Tibial nerve (tissue), 4 donors: ENCODE data around the gene NPM1. TPM values are rescaled to one million over a fixed set of nuclear protein-coding genes. Genes with fewer than 3 reads are reported as not detected.
"Not testable (repeated sequence)": the region's sequence is repeated elsewhere in the genome, so short reads cannot be mapped to it uniquely, and the experiment has no call there.

Source experiments
- DNase-seq, 2 donors: peaks; one replicate each; pipeline ENCODE4 v3.0.0-alpha.2; 2019; ENCODE audit warnings: low spot score in 2 of 2
- H3K27ac ChIP-seq, 4 donors: fragments of 200-600 bp; sonication (generic) in 3 of 4; one replicate each; pipeline ENCODE4 v1.5.1; 2017 to 2019; ENCODE audit warnings: mild to moderate bottlenecking in 1 of 4
- H3K27me3 ChIP-seq, 2 donors: fragments of 200-600 bp; sonication (generic) in 1 of 2; one replicate each; pipeline versions ENCODE4 v1.5.1 to v1.6.0; 2017 to 2019
- H3K36me3 ChIP-seq, 3 donors: fragments of 200-600 bp; sonication (generic); one replicate each; pipeline ENCODE4 v1.5.1; 2018 to 2019
- H3K4me1 ChIP-seq, 4 donors: fragments of 200-600 bp; sonication (generic) in 3 of 4; one replicate each; pipeline ENCODE4 v1.5.1; 2017 to 2019
- H3K4me3 ChIP-seq, 4 donors: fragments of 200-600 bp; sonication (generic) in 3 of 4; one replicate each; pipeline ENCODE4 v1.5.1; 2017 to 2019; ENCODE audit warnings: mild to moderate bottlenecking in 1 of 4, moderate library complexity in 1 of 4
- H3K9me3 ChIP-seq, 4 donors: fragments of 200-600 bp; sonication (generic) in 3 of 4; one replicate each; pipeline ENCODE4 v1.5.1; 2017 to 2019
- EP300 ChIP-seq, 2 donors: sonication (generic); formaldehyde crosslinking; IDR thresholded peaks; one replicate each; pipeline ENCODE4 v1.6.1; 2017; ENCODE audit warnings: antibody characterized with exemption in 2 of 2, mild to moderate bottlenecking in 1 of 2
- POLR2A ChIP-seq, 2 donors: fragments of 450-650 bp; IDR thresholded peaks; one replicate each; pipeline ENCODE4 v1.6.1; 2017; ENCODE audit warnings: antibody characterized with exemption in 2 of 2, mild to moderate bottlenecking in 2 of 2, moderate library complexity in 2 of 2
- WGBS, 2 donors: methylation state at CpG; one replicate each; pipeline ENCODE4 v1.1.5; 2018; 5-methylcytosine and 5-hydroxymethylcytosine counted together
- total RNA-seq, 4 donors: library from RNA; depleted of rRNA; stranded (reverse); fragments of >200 nt; gene quantifications; one replicate each; pipeline ENCODE4 v1.1.0, GENCODE V29; 2016
- TF ChIP-seq, protein P1 (sequence below), 5 experiments: fragments of 200-600 bp in 3 of 5; fragments of 450-650 bp in 2 of 5; sonication (generic) in 3 of 5; IDR thresholded peaks; one replicate each; pipeline ENCODE4 v1.5.1; 2016 to 2019; ENCODE audit warnings: antibody characterized with exemption in 5 of 5, mild to moderate bottlenecking in 3 of 5, moderate library complexity in 2 of 5

Gene NPM1
- total RNA-seq, 4 donors from 2014 or later, result 422 to 496 (median 444) TPM

DNA sequence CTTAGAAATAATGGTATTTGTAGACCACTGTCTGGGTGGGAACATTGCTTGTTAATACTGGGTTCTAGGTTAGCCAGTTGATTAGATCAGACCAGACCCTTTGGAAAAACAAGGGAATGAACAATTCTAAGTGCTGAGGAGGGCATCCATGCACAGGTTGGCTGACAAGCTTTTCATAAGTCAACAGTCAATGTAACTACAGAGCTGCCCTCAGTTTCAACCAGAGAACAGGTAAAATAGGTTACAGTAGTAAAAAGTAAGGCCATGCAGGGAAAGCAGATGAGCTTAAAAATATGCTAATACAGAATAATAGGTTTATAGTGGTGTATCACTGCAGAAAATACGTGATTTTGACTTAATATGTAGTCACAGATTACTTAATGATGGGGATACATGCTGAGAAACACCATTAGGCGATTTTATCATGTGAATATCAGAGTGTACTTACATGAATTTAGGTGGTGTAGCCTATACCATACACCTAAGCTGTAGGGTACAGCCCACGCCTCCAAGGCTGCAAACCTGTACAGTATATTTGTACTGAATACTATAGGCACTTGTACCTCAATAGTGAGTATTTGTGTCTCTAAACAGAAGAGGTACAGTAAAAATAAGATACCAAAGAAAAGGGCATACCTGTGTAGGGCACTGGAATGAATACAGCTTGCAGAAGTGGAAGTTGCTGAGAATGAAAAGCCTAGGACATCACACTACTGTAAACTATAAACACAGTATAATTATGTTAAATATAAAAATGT lies 25.7 kb downstream of the NPM1 start:
- no peak for TF ChIP-seq EP300 (IDR thresholded peaks at IDR 0.05)
- no peak for TF ChIP-seq POLR2A (IDR thresholded peaks at IDR 0.05)
- no peak overlapping the region for H3K27ac ChIP-seq
- H3K9me3 ChIP-seq, result no peaks in the 10 kb centered on the region
- H3K4me3 ChIP-seq, result no peak overlapping the region
- H3K4me1 ChIP-seq, result peaks cover 0 to 12% (median 0%) of the 10 kb centered on the region in 4 donors
- 87 to 95% methylated on average over 3 of the region's 3 CpGs for WGBS, 2 donors
- H3K36me3 ChIP-seq, result peaks cover 0 to 54% (median 0%) of the 10 kb centered on the region in 3 donors
- no peaks in the 10 kb centered on the region for H3K27me3 ChIP-seq
- DNase-seq, result no peak

DNA sequence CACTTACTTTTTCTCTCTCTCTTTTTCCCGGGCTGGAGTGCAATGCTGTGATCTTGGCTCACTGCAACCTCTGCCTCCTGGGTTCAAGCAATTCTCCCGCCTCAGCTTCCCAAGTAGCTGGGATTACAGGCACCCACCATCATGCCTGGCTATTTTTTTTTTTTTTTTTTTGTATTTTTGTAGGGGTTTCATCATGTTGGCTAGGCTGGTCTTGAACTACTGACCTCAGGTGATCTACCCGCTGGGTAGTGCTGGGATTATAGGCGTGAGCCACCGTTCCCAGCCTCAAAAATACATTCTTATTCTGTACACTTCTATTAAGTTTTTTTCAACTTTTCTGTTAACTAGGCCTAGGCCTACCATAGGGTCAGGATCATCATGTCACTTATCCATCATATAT lies 26.3 kb downstream of the NPM1 start:
- not testable (repeated sequence) for H3K27ac ChIP-seq, H3K9me3 ChIP-seq, H3K27me3 ChIP-seq, H3K4me3 ChIP-seq, DNase-seq
- peaks cover 0 to 47% (median 0%) of the 10 kb centered on the region in 3 donors for H3K36me3 ChIP-seq
- H3K4me1 ChIP-seq, result peaks cover 0 to 19% (median 3%) of the 10 kb centered on the region in 4 donors
- 82 to 85% methylated on average over 5 of the region's 5 CpGs for WGBS, 2 donors

DNA sequence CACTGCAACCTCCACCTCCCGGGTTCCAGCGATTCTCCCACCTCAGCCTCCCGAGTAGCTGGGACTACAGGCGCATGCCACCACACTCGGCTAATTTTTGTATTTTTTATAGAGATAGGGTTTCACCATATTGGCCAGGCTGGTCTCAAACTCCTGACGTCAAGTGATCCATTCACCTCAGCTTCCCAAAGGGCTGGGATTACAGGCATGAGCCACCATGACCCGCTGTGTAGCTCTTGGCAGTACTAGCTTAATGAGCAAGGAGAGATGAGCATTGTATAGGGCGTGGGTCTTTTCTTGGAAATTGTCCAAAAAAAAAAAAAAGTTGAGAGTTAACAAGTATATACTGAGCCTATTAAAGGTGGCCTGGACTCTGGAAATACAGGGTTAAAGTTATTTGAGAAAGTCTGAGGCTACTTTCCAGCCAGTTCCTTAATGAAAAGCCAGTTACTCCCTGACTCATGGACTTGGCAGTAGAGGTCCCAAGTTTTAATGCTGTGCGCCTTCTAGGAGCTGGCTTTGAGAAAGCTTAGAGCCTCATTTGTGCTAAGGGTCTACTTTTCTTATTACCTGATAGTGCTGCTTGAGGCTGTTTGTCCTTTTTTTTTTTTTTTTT lies 27.6 kb downstream of the NPM1 start:
- 67 to 71% methylated on average over 9 of the region's 9 CpGs for WGBS, 2 donors
- Histone ChIP-seq H3K36me3 (peaks cover 0 to 35% (median 0%) of the 10 kb centered on the region in 3 donors), H3K4me1 (peaks cover 0 to 22% (median 9%) of the 10 kb centered on the region in 4 donors), H3K4me3 (no peak overlapping the region), H3K9me3 (no peaks in the 10 kb centered on the region), H3K27me3 (peaks cover 0 to 2% of the 10 kb centered on the region in 2 donors), H3K27ac (no peak overlapping the region)
- TF ChIP-seq, protein P1, sequence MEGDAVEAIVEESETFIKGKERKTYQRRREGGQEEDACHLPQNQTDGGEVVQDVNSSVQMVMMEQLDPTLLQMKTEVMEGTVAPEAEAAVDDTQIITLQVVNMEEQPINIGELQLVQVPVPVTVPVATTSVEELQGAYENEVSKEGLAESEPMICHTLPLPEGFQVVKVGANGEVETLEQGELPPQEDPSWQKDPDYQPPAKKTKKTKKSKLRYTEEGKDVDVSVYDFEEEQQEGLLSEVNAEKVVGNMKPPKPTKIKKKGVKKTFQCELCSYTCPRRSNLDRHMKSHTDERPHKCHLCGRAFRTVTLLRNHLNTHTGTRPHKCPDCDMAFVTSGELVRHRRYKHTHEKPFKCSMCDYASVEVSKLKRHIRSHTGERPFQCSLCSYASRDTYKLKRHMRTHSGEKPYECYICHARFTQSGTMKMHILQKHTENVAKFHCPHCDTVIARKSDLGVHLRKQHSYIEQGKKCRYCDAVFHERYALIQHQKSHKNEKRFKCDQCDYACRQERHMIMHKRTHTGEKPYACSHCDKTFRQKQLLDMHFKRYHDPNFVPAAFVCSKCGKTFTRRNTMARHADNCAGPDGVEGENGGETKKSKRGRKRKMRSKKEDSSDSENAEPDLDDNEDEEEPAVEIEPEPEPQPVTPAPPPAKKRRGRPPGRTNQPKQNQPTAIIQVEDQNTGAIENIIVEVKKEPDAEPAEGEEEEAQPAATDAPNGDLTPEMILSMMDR (IDR thresholded peaks at IDR 0.05), result no peak
- TF ChIP-seq EP300 (IDR thresholded peaks at IDR 0.05), result no peak
- no peak for TF ChIP-seq POLR2A (IDR thresholded peaks at IDR 0.05)
- DNase-seq, result no peak

DNA sequence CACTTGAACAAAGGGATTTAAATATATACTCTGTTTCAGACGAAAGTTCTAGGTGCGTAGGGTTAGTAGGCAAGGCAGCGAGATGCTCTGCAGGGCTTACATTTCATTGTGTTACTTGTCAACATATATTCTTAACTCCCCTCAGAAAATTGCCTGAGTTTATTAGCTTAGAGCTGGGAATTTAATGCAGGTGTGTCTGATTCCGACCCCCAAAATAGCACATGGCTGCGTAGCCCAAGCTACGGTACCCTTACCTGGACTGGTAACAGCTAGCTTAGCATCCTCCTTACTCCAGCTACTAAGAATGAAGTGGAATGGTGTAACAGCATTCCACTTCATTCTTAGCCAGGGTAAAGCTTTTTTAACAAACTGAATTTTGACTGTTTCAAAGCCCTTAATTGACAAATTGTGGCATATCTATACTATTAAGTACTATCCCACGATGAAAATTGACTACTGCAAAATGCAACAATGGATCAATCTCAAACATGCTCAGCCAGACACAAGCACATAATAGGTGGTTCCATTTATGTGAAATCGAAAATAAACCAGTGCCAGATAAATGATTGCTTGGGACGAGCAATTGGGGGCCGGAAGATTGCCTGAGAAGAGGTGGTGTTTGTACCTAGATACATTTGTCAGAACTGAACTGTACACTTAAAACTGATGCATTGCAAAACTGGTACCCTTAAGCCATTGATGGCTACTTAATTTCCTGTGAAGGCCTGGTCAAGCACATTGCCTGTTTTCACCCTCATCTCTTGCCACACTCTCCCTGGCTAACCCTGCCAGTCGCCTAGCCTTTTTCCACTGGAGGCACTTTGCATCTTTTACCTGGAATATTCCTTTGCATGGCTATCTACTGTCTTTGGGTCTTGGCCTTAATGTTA lies 28.8 kb downstream of the NPM1 start:
- 88% methylated on average over 11 of the region's 11 CpGs for WGBS, 2 donors
- DNase-seq, result no peak
- no peaks in the 10 kb centered on the region for H3K9me3 ChIP-seq

DNA sequence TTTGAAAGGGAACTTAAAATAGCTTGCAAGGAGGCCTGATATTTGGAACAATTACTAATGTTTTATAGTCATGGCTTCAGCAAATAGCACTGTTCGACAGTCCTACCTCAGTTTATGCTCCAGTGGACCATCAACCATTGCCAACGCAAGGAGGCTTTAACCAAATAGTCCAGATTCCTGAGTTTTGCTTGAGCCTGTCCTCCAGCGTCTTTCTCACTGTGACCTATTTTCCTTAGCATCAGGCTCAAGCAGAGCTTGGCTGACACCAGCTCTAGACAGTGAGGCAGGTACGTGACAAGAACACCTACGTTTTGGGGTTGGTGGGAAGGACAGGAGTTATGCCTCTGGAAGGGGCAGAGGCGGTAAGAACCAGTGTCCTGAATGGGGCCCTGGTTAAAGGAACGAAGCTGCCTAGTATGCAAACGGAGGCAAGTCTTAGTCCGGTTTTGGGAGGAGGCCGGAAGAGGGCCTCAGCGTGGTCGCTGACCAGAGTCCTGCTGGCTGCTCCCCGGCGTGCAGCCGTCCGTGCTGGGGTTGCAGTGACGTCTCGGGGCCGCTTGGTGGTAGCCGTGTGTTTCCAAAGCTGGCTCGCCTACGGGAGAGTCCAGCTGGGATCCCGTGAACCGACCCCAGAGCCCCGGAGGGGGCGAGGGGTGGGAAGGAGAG lies 30.8 kb downstream of the NPM1 start:
- TF ChIP-seq POLR2A (IDR thresholded peaks at IDR 0.05) (no peak), EP300 (IDR thresholded peaks at IDR 0.05) (no peak)
- TF ChIP-seq, protein P1 (IDR thresholded peaks at IDR 0.05), result peak; percentile 84 to 94 (median 89)
- DNase-seq, result peak; percentile 62 to 73
- Histone ChIP-seq H3K9me3 (no peaks in the 10 kb centered on the region), H3K36me3 (peaks cover 0 to 12% (median 0%) of the 10 kb centered on the region in 3 donors), H3K27me3 (peaks cover 0 to 5% of the 10 kb centered on the region in 2 donors), H3K4me3 (peak overlapping the region in 3 of 4 donors; percentile 30 to 56 (median 35)), H3K4me1 (peaks cover 0 to 33% (median 16%) of the 10 kb centered on the region in 4 donors), H3K27ac (peak overlapping the region in 2 of 4 donors; percentile 17 to 76)
- WGBS, 2 donors, result 15 to 16% methylated on average over 21 to 26 of the region's 26 CpGs

More for the DNA sequence above, 28.8 kb downstream of the NPM1 start:
- TF ChIP-seq POLR2A (IDR thresholded peaks at IDR 0.05), result no peak
- TF ChIP-seq EP300 (IDR thresholded peaks at IDR 0.05), result no peak
- H3K4me3 ChIP-seq, result no peak overlapping the region
- H3K27ac ChIP-seq, result no peak overlapping the region
- H3K27me3 ChIP-seq, result peaks cover 0 to 5% of the 10 kb centered on the region in 2 donors
- H3K4me1 ChIP-seq, result peaks cover 0 to 32% (median 16%) of the 10 kb centered on the region in 4 donors
- peaks cover 0 to 27% (median 0%) of the 10 kb centered on the region in 3 donors for H3K36me3 ChIP-seq
